Osteoblast (primary cell): Measurements from ENCODE around the gene AFAP1. TPM values are rescaled to one million over a fixed set of nuclear protein-coding genes. Genes with fewer than 3 reads are reported as not detected.

Experiments used
- DNase-seq: peaks from one replicate; pipeline ENCODE4 v3.0.0; 2011; ENCODE audit warnings: low spot score, mixed read lengths; ENCODE audit not compliant: insufficient read length; ENCODE audit errors: missing footprints
- H2AFZ ChIP-seq: 2 replicates; pipeline ENCODE4 v1.6.0; 2011; ENCODE audit warnings: mild to moderate bottlenecking, low read length
- H3K27ac ChIP-seq: 2 replicates; pipeline ENCODE4 v1.5.1; 2011; ENCODE audit warnings: mild to moderate bottlenecking, low read depth, low read length, moderate library complexity
- H3K27me3 ChIP-seq: 2 replicates; pipeline ENCODE4 v1.6.0; 2012; ENCODE audit warnings: mild to moderate bottlenecking, control low read depth, inconsistent platforms, low read length, moderate library complexity; ENCODE audit not compliant: insufficient read depth
- H3K36me3 ChIP-seq: 2 replicates; pipeline ENCODE4 v1.5.1; 2011; ENCODE audit warnings: mild to moderate bottlenecking, low read length, control low read depth, moderate library complexity; ENCODE audit not compliant: insufficient read depth
- H3K4me1 ChIP-seq: 2 replicates; pipeline ENCODE4 v1.5.1; 2011; ENCODE audit warnings: mild to moderate bottlenecking, low read length, control low read depth, moderate library complexity; ENCODE audit not compliant: insufficient read depth
- H3K4me2 ChIP-seq: 2 replicates; pipeline ENCODE4 v1.6.0; 2011; ENCODE audit warnings: mild to moderate bottlenecking, low read length; ENCODE audit not compliant: insufficient read depth
- H3K4me3 ChIP-seq: fragments of 200-600 bp; sonication (generic); 3 replicates; pipeline ENCODE4 v1.5.1; 2012; ENCODE audit warnings: mild to moderate bottlenecking, low read length, inconsistent platforms; ENCODE audit not compliant: insufficient read depth
- H3K79me2 ChIP-seq: 2 replicates; pipeline ENCODE4 v1.6.0; 2012; ENCODE audit warnings: mild to moderate bottlenecking, low read length, control low read depth, inconsistent platforms; ENCODE audit not compliant: insufficient read depth
- H3K9me3 ChIP-seq: 2 replicates; pipeline ENCODE4 v1.5.1; 2011; ENCODE audit warnings: low read depth, low read length, control low read depth
- H4K20me1 ChIP-seq: 2 replicates; pipeline ENCODE4 v1.6.0; 2012; ENCODE audit warnings: mild to moderate bottlenecking, low read length, control low read depth; ENCODE audit not compliant: insufficient read depth
- CTCF ChIP-seq: IDR thresholded peaks from 2 replicates; pipeline ENCODE4 v1.5.1; 2011; ENCODE audit warnings: mild to moderate bottlenecking, low read depth, low read length, moderate library complexity; ENCODE audit errors: extremely low read depth
- total RNA-seq: library from RNA; depleted of rRNA; stranded (reverse); fragments of >200 nt; gene quantifications from 2 replicates; pipeline ENCODE4 v1.2.3, GENCODE V29; 2012

AFAP1 gene
- total RNA-seq, 1 donor: 101 TPM

- H3K4me2 ChIP-seq: no peak overlapping the region
- H2AFZ ChIP-seq: no peak overlapping the region
- TF ChIP-seq CTCF: no peak
- H3K27ac ChIP-seq: no peak overlapping the region
- no peaks in the 10 kb centered on the region for H3K27me3 ChIP-seq
- no peak for DNase-seq
- H3K4me1 ChIP-seq: no peaks in the 10 kb centered on the region
- no peaks in the 10 kb centered on the region for H4K20me1 ChIP-seq
- no peak overlapping the region for H3K4me3 ChIP-seq
- no peaks in the 10 kb centered on the region for H3K79me2 ChIP-seq
- no peaks in the 10 kb centered on the region for H3K9me3 ChIP-seq
- no peaks in the 10 kb centered on the region for H3K36me3 ChIP-seq
These were observed 202.4 kb downstream of the AFAP1 start for GRCh38 chr4:7737268-7737645.

DNA sequence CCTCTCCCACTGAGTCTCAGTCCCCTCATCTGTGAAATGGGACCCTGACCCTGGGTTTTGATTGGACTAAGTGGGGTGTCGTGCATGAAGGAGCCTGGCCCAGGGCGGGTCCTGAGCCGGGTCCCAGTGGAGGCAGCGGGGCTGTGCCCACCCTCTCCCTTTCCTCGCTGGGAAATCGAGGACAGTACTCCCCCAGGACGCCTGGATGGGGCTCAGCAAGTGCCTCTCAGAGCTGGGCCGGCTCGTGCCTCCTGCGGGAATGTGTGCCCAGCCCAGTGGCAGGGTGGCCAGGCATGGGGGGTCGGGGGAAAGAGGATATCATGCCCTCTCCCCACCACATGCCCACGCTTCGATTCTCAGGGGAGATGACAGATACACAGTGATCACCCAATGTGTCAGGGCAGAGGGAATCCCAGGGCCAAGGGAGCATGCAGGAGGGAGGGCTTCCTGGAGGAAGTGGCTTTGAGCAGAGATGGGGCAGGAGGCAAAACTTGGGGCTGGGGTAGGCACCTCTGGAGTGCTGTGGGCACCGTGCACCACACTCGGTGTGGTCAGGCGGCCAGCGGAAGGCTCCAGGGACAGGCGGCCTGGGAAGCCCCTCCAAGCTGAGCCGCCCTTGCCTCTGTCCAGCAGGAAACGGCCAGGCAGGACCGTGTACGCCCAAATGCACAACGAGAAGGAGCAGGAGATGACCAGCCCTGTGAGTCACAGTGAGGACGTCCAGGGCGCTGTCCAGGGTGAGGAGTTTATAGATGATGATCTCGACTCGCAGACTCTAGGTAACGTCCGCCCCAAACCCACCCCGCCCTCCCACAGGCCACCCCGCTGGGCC lies 203.0 kb downstream of the AFAP1 start:
- H2AFZ ChIP-seq: no peak overlapping the region
- H3K9me3 ChIP-seq: no peaks in the 10 kb centered on the region
- H4K20me1 ChIP-seq: no peaks in the 10 kb centered on the region
- H3K4me2 ChIP-seq: no peak overlapping the region
- no peaks in the 10 kb centered on the region for H3K79me2 ChIP-seq
- H3K36me3 ChIP-seq: no peaks in the 10 kb centered on the region
- no peaks in the 10 kb centered on the region for H3K27me3 ChIP-seq
- TF ChIP-seq CTCF: no peak
- H3K27ac ChIP-seq: no peak overlapping the region
- H3K4me1 ChIP-seq: no peaks in the 10 kb centered on the region
- H3K4me3 ChIP-seq: no peak overlapping the region
- DNase-seq: no peak

GRCh38 chr4:7735961-7736360 lies 203.7 kb downstream of the AFAP1 start:
- H4K20me1 ChIP-seq: no peaks in the 10 kb centered on the region
- no peak overlapping the region for H3K4me2 ChIP-seq
- no peak for DNase-seq
- H3K9me3 ChIP-seq: no peaks in the 10 kb centered on the region
- no peak overlapping the region for H2AFZ ChIP-seq
- no peak for TF ChIP-seq CTCF
- H3K4me3 ChIP-seq: no peak overlapping the region
- H3K27me3 ChIP-seq: no peaks in the 10 kb centered on the region
- no peaks in the 10 kb centered on the region for H3K36me3 ChIP-seq
- no peaks in the 10 kb centered on the region for H3K79me2 ChIP-seq
- no peak overlapping the region for H3K27ac ChIP-seq
- H3K4me1 ChIP-seq: no peaks in the 10 kb centered on the region

DNA sequence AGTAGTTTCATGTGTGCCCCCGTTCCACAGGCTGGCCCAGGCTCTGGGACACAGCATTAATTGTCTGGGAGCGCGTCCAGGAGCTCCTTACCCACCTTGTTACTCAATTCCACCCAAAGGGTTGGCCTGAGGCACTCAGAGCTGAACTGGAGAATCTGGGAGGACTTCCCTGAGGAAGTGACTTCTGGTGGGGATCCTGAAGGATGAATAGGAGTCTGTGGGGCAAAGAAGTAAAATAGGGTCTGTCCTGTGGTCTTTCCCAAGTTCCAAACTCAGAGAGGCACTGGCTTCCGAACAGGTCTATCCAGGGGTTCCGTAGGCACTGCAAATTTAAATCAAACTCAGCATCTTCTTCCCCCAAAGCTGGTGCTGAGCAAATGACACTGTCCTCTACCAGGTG lies 204.3 kb downstream of the AFAP1 start:
- no peaks in the 10 kb centered on the region for H3K4me1 ChIP-seq
- no peaks in the 10 kb centered on the region for H3K9me3 ChIP-seq
- no peak for TF ChIP-seq CTCF
- H3K36me3 ChIP-seq: no peaks in the 10 kb centered on the region
- no peak overlapping the region for H3K27ac ChIP-seq
- no peak overlapping the region for H2AFZ ChIP-seq
- no peaks in the 10 kb centered on the region for H3K27me3 ChIP-seq
- H3K4me2 ChIP-seq: no peak overlapping the region
- no peaks in the 10 kb centered on the region for H3K79me2 ChIP-seq
- DNase-seq: no peak
- no peaks in the 10 kb centered on the region for H4K20me1 ChIP-seq
- H3K4me3 ChIP-seq: no peak overlapping the region
